ENCODE data around the gene CCL3.
"Not testable (repeated sequence)": the region's sequence is repeated elsewhere in the genome, so short reads cannot be mapped to it uniquely, and the experiment has no call there.

Gene CCL3

GRCh38 chr17:36117505-36118382 is 27.8 kb upstream of the CCL3 start:
- TF ChIP-seq CTCF (IDR thresholded peaks at IDR 0.05; ENCODE audit: control extremely low read depth, extremely low read depth, low read depth, missing control alignments), result no peak
- ChIA-PET POLR2A (interaction anchor here (1.2 to 1.5 kb wide), 2 partner anchors 26 to 28 kb away, joined by 3 to 5 read pairs; partner anchors contain the start of gene CCL3), CTCF (interaction anchor here (0.8 to 3.8 kb wide), 11 partner anchors 10 to 148 kb away, joined by 3 to 29 read pairs (median 5); no protein-coding TSS in a partner anchor)
- peak; percentile 41 for DNase-seq (ENCODE audit: extremely low spot score)

GRCh38 chr17:36115649-36115977 is 25.7 kb upstream of the CCL3 start:
- POLR2A ChIA-PET; DNase-seq (ENCODE audit: extremely low spot score): not testable (repeated sequence)
- CTCF ChIA-PET, result interaction anchor here (1.6 kb wide), 1 partner anchor 9 kb away, joined by 7 read pairs; no protein-coding TSS in a partner anchor

GRCh38 chr17:36114971-36115648 is 25.2 kb upstream of the CCL3 start:
- POLR2A ChIA-PET; DNase-seq (ENCODE audit: extremely low spot score); CTCF ChIA-PET: not testable (repeated sequence)

GRCh38 chr17:36113131-36113530 is 23.2 kb upstream of the CCL3 start:
- POLR2A ChIA-PET; CTCF ChIA-PET; DNase-seq (ENCODE audit: extremely low spot score): not testable (repeated sequence)

- ChIA-PET POLR2A (no interaction called here), CTCF (interaction anchor here (1.0 to 1.8 kb wide), 2 partner anchors 36 to 40 kb away, joined by 5 to 7 read pairs; no protein-coding TSS in a partner anchor)
- no peak for TF ChIP-seq CTCF (IDR thresholded peaks at IDR 0.05; ENCODE audit: control extremely low read depth, extremely low read depth, low read depth, missing control alignments)
- no peak for DNase-seq (ENCODE audit: extremely low spot score)
These were observed 22.6 kb upstream of the CCL3 start for GRCh38 chr17:36112572-36112971.

- ChIA-PET POLR2A (no interaction called here), CTCF (interaction anchor here (1.0 to 1.8 kb wide), 4 partner anchors 24 to 142 kb away, joined by 3 to 7 read pairs (median 6); no protein-coding TSS in a partner anchor)
These were observed 21.1 kb upstream of the CCL3 start for GRCh38 chr17:36111068-36111490.

GRCh38 chr17:36108265-36108664 is 18.3 kb upstream of the CCL3 start:
- POLR2A ChIA-PET, result interaction anchor here (0.6 kb wide), 1 partner anchor 229 kb away, joined by 8 read pairs; no protein-coding TSS in a partner anchor
- not testable (repeated sequence) for DNase-seq (ENCODE audit: extremely low spot score)
- CTCF ChIA-PET, result interaction anchor here (1.3 kb wide), 2 partner anchors 10 to 40 kb away, joined by 3 read pairs; no protein-coding TSS in a partner anchor

More at GRCh38 chr17:36111068-36111490, 21.1 kb upstream of the CCL3 start:
- no peak for DNase-seq (ENCODE audit: extremely low spot score)
- no peak for TF ChIP-seq CTCF (IDR thresholded peaks at IDR 0.05; ENCODE audit: control extremely low read depth, extremely low read depth, low read depth, missing control alignments)

GRCh38 chr17:36107660-36108059 is 17.7 kb upstream of the CCL3 start:
- ChIA-PET POLR2A (no interaction called here), CTCF (interaction anchor here (1.3 kb wide), 2 partner anchors 10 to 11 kb away, joined by 3 to 4 read pairs; no protein-coding TSS in a partner anchor)
- TF ChIP-seq CTCF (IDR thresholded peaks at IDR 0.05; ENCODE audit: control extremely low read depth, extremely low read depth, low read depth, missing control alignments), result no peak
- DNase-seq (ENCODE audit: extremely low spot score), result no peak

All from GM10248 (cell line).